Mesenchymal stem cell (in vitro differentiated cells and primary cell): ENCODE data around the gene ZFTA.

ENCODE experiments used
- DNase-seq: peaks from one replicate; pipeline ENCODE4 v3.0.0-alpha.2; 2013
- H2AFZ ChIP-seq: one replicate; pipeline ENCODE4 v1.6.1; 2013; ENCODE audit warnings: low read depth, mild to moderate bottlenecking, control low read depth, inconsistent platforms, low read length, moderate library complexity
- H2AK5ac ChIP-seq: 2 replicates; pipeline ENCODE4 v1.6.1; 2013; ENCODE audit warnings: low read length, moderate library complexity, mild to moderate bottlenecking, inconsistent platforms; ENCODE audit not compliant: severe bottlenecking
- H2BK120ac ChIP-seq: one replicate; pipeline ENCODE4 v1.6.1; 2013; ENCODE audit warnings: low read depth, mild to moderate bottlenecking, inconsistent platforms, low read length, moderate library complexity
- H2BK12ac ChIP-seq, 2 experiments: one replicate each; pipeline ENCODE4 v1.6.1; 2013; ENCODE audit warnings: inconsistent platforms in 2 of 2, low read length in 2 of 2, mild to moderate bottlenecking in 2 of 2, moderate library complexity in 2 of 2, control low read depth in 1 of 2
- H2BK15ac ChIP-seq: one replicate; pipeline ENCODE4 v1.6.1; 2013; ENCODE audit warnings: mild to moderate bottlenecking, low read depth, inconsistent platforms; ENCODE audit not compliant: poor library complexity, severe bottlenecking
- H2BK5ac ChIP-seq: 2 replicates; pipeline ENCODE4 v1.6.1; 2013; ENCODE audit warnings: low read depth, mild to moderate bottlenecking, low read length, control low read depth, inconsistent platforms; ENCODE audit not compliant: poor library complexity, severe bottlenecking
- H3K14ac ChIP-seq, 2 experiments: one replicate each; pipeline ENCODE4 v1.6.1; 2013; ENCODE audit warnings: inconsistent platforms in 2 of 2, low read length in 2 of 2, control low read depth in 1 of 2, mild to moderate bottlenecking in 1 of 2, moderate library complexity in 1 of 2
- H3K18ac ChIP-seq, 2 experiments: one replicate each; pipeline ENCODE4 v1.6.1; 2013; ENCODE audit warnings: inconsistent platforms in 2 of 2, low read length in 2 of 2, control low read depth in 1 of 2, low read depth in 1 of 2, mild to moderate bottlenecking in 1 of 2
- H3K23ac ChIP-seq, 2 experiments: one replicate each; pipeline ENCODE4 v1.6.1; 2013; ENCODE audit warnings: inconsistent platforms in 2 of 2, low read length in 2 of 2, mild to moderate bottlenecking in 2 of 2, moderate library complexity in 2 of 2, control low read depth in 1 of 2
- H3K27ac ChIP-seq: 2 replicates; pipeline ENCODE4 v1.5.1; 2013; ENCODE audit warnings: mild to moderate bottlenecking, moderate library complexity, low read length, control low read depth, inconsistent platforms; ENCODE audit not compliant: poor library complexity, severe bottlenecking
- H3K27me3 ChIP-seq, 2 experiments: 2 replicates each; pipeline versions ENCODE4 v1.6.1 to v1.7.0; 2013; ENCODE audit warnings: low read length in 2 of 2, mild to moderate bottlenecking in 2 of 2, moderate library complexity in 2 of 2, control low read depth in 1 of 2, inconsistent platforms in 1 of 2; ENCODE audit not compliant: control insufficient read depth in 1 of 2, insufficient read depth in 1 of 2
- H3K36me3 ChIP-seq, 2 experiments: 2 replicates each; pipeline versions ENCODE4 v1.6.1 to v1.7.0; 2013; ENCODE audit warnings: low read length in 2 of 2, control low read depth in 1 of 2, inconsistent platforms in 1 of 2, low read depth in 1 of 2, mild to moderate bottlenecking in 1 of 2; ENCODE audit not compliant: insufficient read depth in 2 of 2, control insufficient read depth in 1 of 2
- H3K4ac ChIP-seq, 2 experiments: one replicate each; pipeline ENCODE4 v1.6.1; 2013; ENCODE audit warnings: inconsistent platforms in 2 of 2, low read length in 2 of 2, mild to moderate bottlenecking in 2 of 2, moderate library complexity in 2 of 2, control low read depth in 1 of 2, low read depth in 1 of 2
- H3K4me1 ChIP-seq: 2 replicates; pipeline ENCODE4 v1.6.1; 2013; ENCODE audit warnings: low read depth, low read length, control low read depth; ENCODE audit not compliant: control insufficient read depth, insufficient read depth
- H3K4me2 ChIP-seq: 2 replicates; pipeline ENCODE4 v1.6.1; 2013; ENCODE audit warnings: low read length, mild to moderate bottlenecking, inconsistent platforms; ENCODE audit not compliant: poor library complexity, severe bottlenecking
- H3K4me3 ChIP-seq, 2 experiments: 2 replicates each; pipeline versions ENCODE4 v1.5.1 to v1.7.0; 2013; ENCODE audit warnings: low read length in 2 of 2, mild to moderate bottlenecking in 2 of 2, control low read depth in 1 of 2, low read depth in 1 of 2; ENCODE audit not compliant: insufficient read depth in 1 of 2
- H3K79me1 ChIP-seq: replicated peaks from 2 replicates; pipeline ENCODE4 v1.6.1; 2013; ENCODE audit warnings: mild to moderate bottlenecking, control low read depth, low read length, inconsistent platforms; ENCODE audit not compliant: poor library complexity, severe bottlenecking
- H3K9ac ChIP-seq: 2 replicates; pipeline ENCODE4 v1.7.0; 2013; ENCODE audit warnings: mild to moderate bottlenecking, low read length, moderate library complexity
- H3K9me3 ChIP-seq: 2 replicates; pipeline ENCODE4 v1.7.0; 2013; ENCODE audit warnings: mild to moderate bottlenecking, low read length; ENCODE audit not compliant: control insufficient read depth
- H4K8ac ChIP-seq: one replicate; pipeline ENCODE4 v1.6.1; 2013; ENCODE audit warnings: inconsistent platforms, mild to moderate bottlenecking, low read length, moderate library complexity
- H4K91ac ChIP-seq: one replicate; pipeline ENCODE4 v1.6.1; 2013; ENCODE audit warnings: mild to moderate bottlenecking, low read length, inconsistent platforms
- WGBS: methylation state at CpG from one replicate; pipeline ENCODE4 v1.1.7; 2013; ENCODE audit warnings: mixed read lengths; 5-methylcytosine and 5-hydroxymethylcytosine counted together

ZFTA gene

DNA sequence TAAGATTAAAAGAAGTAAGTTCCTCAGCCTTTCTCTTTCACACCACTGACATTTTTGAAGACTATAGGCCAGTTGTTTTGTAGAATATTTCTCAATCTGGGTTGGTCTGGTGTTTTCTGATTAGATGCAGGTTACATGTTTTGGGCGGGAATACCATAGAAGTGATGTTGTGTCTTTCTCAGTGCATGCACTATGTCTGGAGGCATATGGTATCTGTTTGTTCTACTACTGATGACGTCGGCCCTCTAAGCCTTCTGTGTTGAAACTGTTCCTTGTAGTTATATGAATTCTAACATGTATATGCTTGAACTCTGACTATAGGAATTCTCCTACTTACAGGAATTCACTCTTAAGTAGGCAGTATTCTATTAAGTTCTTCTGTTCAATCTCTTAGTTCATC, 21.6 kb downstream of the ZFTA start:
- no peak overlapping the region for H3K9ac ChIP-seq
- H3K27me3 ChIP-seq = no peaks in the 10 kb centered on the region
- H3K23ac ChIP-seq = no peak overlapping the region
- no peak overlapping the region for H2BK120ac ChIP-seq
- no peak overlapping the region for H2AK5ac ChIP-seq
- no peak overlapping the region for H4K8ac ChIP-seq
- WGBS = 92% methylated on average over 1 of the region's 3 CpGs
- H3K14ac ChIP-seq = no peak overlapping the region
- H3K36me3 ChIP-seq = peaks cover 17 to 29% of the 10 kb centered on the region in 2 experiments
- H2BK5ac ChIP-seq = no peak overlapping the region
- no peak overlapping the region for H2BK15ac ChIP-seq
- H3K9me3 ChIP-seq = no peaks in the 10 kb centered on the region
- H2AFZ ChIP-seq = no peak overlapping the region
- no peak overlapping the region for H3K4ac ChIP-seq
- peaks cover 23% of the 10 kb centered on the region for H3K79me1 ChIP-seq
- no peak overlapping the region for H3K4me3 ChIP-seq
- no peak overlapping the region for H4K91ac ChIP-seq
- no peak for DNase-seq
- no peak overlapping the region for H2BK12ac ChIP-seq
- no peaks in the 10 kb centered on the region for H3K4me1 ChIP-seq
- no peak overlapping the region for H3K27ac ChIP-seq
- H3K4me2 ChIP-seq = no peak overlapping the region
- H3K18ac ChIP-seq = no peak overlapping the region

DNA sequence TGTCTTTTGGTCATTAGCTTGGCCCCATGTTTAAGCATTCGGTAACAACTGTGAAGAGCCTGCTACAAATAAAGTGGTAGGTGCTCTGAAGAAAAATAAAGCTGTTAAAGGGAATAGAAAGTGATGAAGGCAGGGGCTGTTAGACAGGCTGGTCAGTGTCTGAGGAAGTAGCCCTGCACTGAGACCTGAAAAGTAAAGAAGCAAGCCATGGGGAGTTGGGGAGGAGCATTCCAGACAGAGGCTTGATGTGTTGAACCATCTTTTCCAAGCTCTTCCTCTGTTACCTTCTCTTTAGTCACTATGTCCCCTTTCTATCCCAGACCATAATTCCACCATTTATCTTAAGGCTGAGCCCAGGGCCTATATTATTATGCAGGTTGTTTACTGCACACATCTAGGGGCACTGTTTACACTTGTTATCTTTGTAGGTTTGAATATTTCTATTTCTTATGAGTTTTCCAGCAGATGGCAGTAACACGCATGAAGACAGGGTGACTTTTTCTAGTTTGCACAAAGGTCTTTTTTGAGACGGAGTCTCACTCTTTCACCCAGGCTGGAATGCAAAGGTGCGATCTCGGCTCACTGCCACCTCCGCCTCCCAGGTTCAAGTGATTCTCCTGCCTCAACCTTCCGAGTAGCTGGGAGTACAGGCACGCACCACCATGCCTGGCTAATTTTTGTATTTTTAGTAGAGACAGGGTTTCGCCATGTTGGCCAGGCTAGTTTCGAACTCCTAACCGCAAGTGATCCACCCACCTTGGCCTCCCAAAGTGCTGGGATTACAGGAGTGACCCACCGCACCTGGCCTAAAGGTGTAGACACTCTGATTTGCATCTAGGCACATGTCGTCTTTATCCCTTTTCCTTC, 23.0 kb downstream of the ZFTA start:
- no peak overlapping the region for H3K18ac ChIP-seq
- no peak overlapping the region for H3K4me2 ChIP-seq
- no peak overlapping the region for H3K4me3 ChIP-seq
- no peak overlapping the region for H2BK120ac ChIP-seq
- no peak overlapping the region for H3K23ac ChIP-seq
- H3K14ac ChIP-seq = no peak overlapping the region
- no peak overlapping the region for H2BK15ac ChIP-seq
- peak; percentile 22 for DNase-seq
- H3K4ac ChIP-seq = no peak overlapping the region
- no peaks in the 10 kb centered on the region for H3K9me3 ChIP-seq
- no peak overlapping the region for H3K9ac ChIP-seq
- H2AFZ ChIP-seq = no peak overlapping the region
- no peak overlapping the region for H2BK5ac ChIP-seq
- H2AK5ac ChIP-seq = no peak overlapping the region
- no peaks in the 10 kb centered on the region for H3K4me1 ChIP-seq
- no peaks in the 10 kb centered on the region for H3K27me3 ChIP-seq
- no peak overlapping the region for H4K91ac ChIP-seq
- no peak overlapping the region for H4K8ac ChIP-seq
- no peak overlapping the region for H3K27ac ChIP-seq
- peaks cover 27% of the 10 kb centered on the region for H3K79me1 ChIP-seq
- peaks cover 11 to 16% of the 10 kb centered on the region in 2 experiments for H3K36me3 ChIP-seq
- no peak overlapping the region for H2BK12ac ChIP-seq
- 91% methylated on average over 12 of the region's 13 CpGs for WGBS

DNA sequence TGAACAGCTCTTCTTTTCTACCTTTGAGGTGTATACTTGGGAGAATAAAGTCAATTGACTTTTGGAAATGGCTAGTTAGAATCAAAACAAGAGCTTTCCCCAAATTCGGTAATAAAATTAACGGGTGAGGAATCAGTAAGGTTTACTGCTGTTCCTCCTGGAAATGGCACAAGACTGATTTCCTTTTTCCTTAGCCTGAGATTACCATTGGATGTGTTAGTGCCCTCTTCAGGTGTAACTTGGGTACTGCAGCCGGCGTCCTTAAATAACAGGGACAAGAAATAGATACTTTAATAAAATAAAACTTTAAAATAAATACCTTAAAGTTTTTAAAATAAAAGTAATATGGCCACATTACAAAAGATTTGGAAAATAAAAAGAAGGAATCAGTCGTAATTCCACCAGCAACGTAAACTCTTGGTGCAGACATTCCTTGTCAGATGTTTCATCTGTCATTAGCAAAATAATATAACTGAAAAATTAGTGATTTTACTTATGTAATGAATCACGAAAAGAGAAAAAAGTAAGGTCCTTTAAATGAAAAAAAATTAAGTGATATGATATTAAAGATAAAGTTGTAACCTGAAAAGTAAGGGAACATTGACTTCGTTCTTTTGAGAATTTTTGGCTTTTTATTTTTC, 29.7 kb downstream of the ZFTA start:
- H4K8ac ChIP-seq = no peak overlapping the region
- H4K91ac ChIP-seq = no peak overlapping the region
- H2BK5ac ChIP-seq = no peak overlapping the region
- H3K27ac ChIP-seq = no peak overlapping the region
- H3K14ac ChIP-seq = no peak overlapping the region
- H3K4me3 ChIP-seq = peak overlapping the region in 1 of 2 experiments; percentile 34
- H3K4ac ChIP-seq = no peak overlapping the region
- H3K9me3 ChIP-seq = no peaks in the 10 kb centered on the region
- H3K79me1 ChIP-seq = peaks cover 23% of the 10 kb centered on the region
- 25% methylated on average over 4 of the region's 8 CpGs for WGBS
- no peak overlapping the region for H2BK15ac ChIP-seq
- H3K9ac ChIP-seq = peak overlapping the region; percentile 71
- DNase-seq = peak; percentile 83
- H3K18ac ChIP-seq = no peak overlapping the region
- H2AFZ ChIP-seq = no peak overlapping the region
- no peak overlapping the region for H3K23ac ChIP-seq
- H2BK12ac ChIP-seq = no peak overlapping the region
- no peaks in the 10 kb centered on the region for H3K4me1 ChIP-seq
- peaks cover 0 to 3% of the 10 kb centered on the region in 2 experiments for H3K36me3 ChIP-seq
- no peak overlapping the region for H3K4me2 ChIP-seq
- no peak overlapping the region for H2BK120ac ChIP-seq
- H3K27me3 ChIP-seq = no peaks in the 10 kb centered on the region
- no peak overlapping the region for H2AK5ac ChIP-seq

DNA sequence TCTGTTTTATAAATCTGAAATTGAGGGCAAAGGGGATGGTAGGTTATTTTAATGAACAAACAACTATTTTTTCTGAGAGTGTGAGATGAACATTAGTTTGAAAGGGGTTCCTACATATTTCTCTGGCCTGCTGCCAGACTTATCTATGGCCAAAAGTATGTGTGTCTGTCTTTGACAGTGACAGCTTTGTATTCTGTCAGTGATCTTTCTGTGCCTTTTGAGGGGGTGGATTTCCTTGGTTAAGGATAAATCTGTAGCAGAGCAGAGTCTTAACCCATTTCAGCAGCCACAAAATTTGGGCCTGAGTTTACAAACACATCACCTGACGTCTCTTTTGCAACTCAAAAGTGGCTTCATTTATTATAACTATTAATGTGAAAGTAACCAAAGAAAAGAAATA, 30.9 kb downstream of the ZFTA start:
- peaks cover 21% of the 10 kb centered on the region for H3K79me1 ChIP-seq
- H3K23ac ChIP-seq = no peak overlapping the region
- no peak overlapping the region for H3K4me2 ChIP-seq
- no peak overlapping the region for H2AK5ac ChIP-seq
- H2AFZ ChIP-seq = no peak overlapping the region
- H4K91ac ChIP-seq = no peak overlapping the region
- peak overlapping the region; percentile 71 for H3K9ac ChIP-seq
- H3K36me3 ChIP-seq = no peaks in the 10 kb centered on the region
- H2BK15ac ChIP-seq = no peak overlapping the region
- no peak overlapping the region for H3K18ac ChIP-seq
- H3K27me3 ChIP-seq = no peaks in the 10 kb centered on the region
- no peak overlapping the region for H4K8ac ChIP-seq
- no peak overlapping the region for H2BK120ac ChIP-seq
- no peaks in the 10 kb centered on the region for H3K9me3 ChIP-seq
- H2BK12ac ChIP-seq = no peak overlapping the region
- WGBS = no CpG with 5 or more reads among the region's 1 CpG
- H3K27ac ChIP-seq = no peak overlapping the region
- no peak overlapping the region for H3K14ac ChIP-seq
- no peak overlapping the region for H3K4me3 ChIP-seq
- H2BK5ac ChIP-seq = no peak overlapping the region
- no peaks in the 10 kb centered on the region for H3K4me1 ChIP-seq
- DNase-seq = no peak
- H3K4ac ChIP-seq = no peak overlapping the region
